ENCODE results near the gene JPT2. TPM values are rescaled to one million over a fixed set of nuclear protein-coding genes. Genes with fewer than 3 reads are reported as not detected.
A peak's percentile ranks its signal among the peaks of the same experiment; 100 is the strongest.

JPT2 gene
- total and polyA plus RNA-seq, 8 donors = 64.8 to 79.5 (median 72.3) TPM

DNA sequence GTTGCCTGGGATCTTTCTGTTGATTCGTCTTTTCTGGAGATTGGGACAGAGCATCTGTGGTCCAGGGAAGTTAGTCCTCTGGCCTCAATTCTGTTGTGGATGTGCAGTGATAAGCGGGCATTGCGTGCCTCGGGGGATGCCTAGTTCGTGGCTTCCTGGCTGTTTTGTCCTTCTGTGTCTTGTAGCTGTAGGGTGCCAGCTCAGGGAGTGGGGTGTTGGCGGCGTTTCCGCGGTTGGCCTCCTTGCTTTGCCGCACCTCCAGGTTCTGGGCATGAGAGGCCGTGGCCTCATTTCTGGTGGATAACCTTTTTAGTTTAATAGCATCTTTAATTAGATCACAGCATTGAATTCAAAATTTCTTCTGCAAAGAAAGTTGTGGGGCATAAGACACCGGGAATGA lies 1.4 kb upstream of the JPT2 start:
- intact Hi-C loops (cut with DNase I) = no loop called here
- H3K27me3 ChIP-seq = no peaks in the 10 kb centered on the region
- ATAC-seq = no peak
- H3K36me3 ChIP-seq = peaks cover 0 to 41% of the 10 kb centered on the region in 2 donors
- H3K4me3 ChIP-seq = no peak overlapping the region
- no peak for DNase-seq
- no peaks in the 10 kb centered on the region for H3K9me3 ChIP-seq
- TF ChIP-seq, protein P1, sequence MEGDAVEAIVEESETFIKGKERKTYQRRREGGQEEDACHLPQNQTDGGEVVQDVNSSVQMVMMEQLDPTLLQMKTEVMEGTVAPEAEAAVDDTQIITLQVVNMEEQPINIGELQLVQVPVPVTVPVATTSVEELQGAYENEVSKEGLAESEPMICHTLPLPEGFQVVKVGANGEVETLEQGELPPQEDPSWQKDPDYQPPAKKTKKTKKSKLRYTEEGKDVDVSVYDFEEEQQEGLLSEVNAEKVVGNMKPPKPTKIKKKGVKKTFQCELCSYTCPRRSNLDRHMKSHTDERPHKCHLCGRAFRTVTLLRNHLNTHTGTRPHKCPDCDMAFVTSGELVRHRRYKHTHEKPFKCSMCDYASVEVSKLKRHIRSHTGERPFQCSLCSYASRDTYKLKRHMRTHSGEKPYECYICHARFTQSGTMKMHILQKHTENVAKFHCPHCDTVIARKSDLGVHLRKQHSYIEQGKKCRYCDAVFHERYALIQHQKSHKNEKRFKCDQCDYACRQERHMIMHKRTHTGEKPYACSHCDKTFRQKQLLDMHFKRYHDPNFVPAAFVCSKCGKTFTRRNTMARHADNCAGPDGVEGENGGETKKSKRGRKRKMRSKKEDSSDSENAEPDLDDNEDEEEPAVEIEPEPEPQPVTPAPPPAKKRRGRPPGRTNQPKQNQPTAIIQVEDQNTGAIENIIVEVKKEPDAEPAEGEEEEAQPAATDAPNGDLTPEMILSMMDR (IDR thresholded peaks at IDR 0.05) = no peak
- no peak overlapping the region for H3K27ac ChIP-seq
- peaks cover 5 to 22% of the 10 kb centered on the region in 2 donors for H3K4me1 ChIP-seq

GRCh38 chr16:1677339-1677738 lies 740 bp upstream of the JPT2 start:
- H3K4me1 ChIP-seq = peaks cover 5 to 22% of the 10 kb centered on the region in 2 donors
- intact Hi-C loops (cut with DNase I) = no loop called here
- H3K4me3 ChIP-seq = peak overlapping the region in 1 of 2 donors; percentile 83
- ATAC-seq (no peak), DNase-seq (no peak)
- TF ChIP-seq, protein P1 (IDR thresholded peaks at IDR 0.05) = no peak
- H3K27ac ChIP-seq = peak overlapping the region; percentile 20 to 69
- H3K36me3 ChIP-seq = peaks cover 0 to 35% of the 10 kb centered on the region in 2 donors
- no peaks in the 10 kb centered on the region for H3K27me3 ChIP-seq
- no peaks in the 10 kb centered on the region for H3K9me3 ChIP-seq

GRCh38 chr16:1678500-1679098 lies 520 bp downstream of the JPT2 start:
- peak in 3 of 4 donors; percentile 9 to 46 (median 17) for DNase-seq
- peak overlapping the region; percentile 33 to 69 for H3K27ac ChIP-seq
- peak; percentile 42 for ATAC-seq
- peak overlapping the region; percentile 58 to 83 for H3K4me3 ChIP-seq
- intact Hi-C loops (cut with DNase I) = no loop called here
- H3K27me3 ChIP-seq = no peaks in the 10 kb centered on the region
- peaks cover 0 to 29% of the 10 kb centered on the region in 2 donors for H3K36me3 ChIP-seq
- no peaks in the 10 kb centered on the region for H3K9me3 ChIP-seq
- H3K4me1 ChIP-seq = peaks cover 5 to 22% of the 10 kb centered on the region in 2 donors
- TF ChIP-seq, protein P1 (IDR thresholded peaks at IDR 0.05) = no peak

GRCh38 chr16:1680361-1680760 lies 2.3 kb downstream of the JPT2 start:
- ATAC-seq (no peak), DNase-seq (no peak)
- peaks cover 0 to 25% of the 10 kb centered on the region in 2 donors for H3K36me3 ChIP-seq
- H3K27ac ChIP-seq = no peak overlapping the region
- intact Hi-C loops (cut with DNase I) = no loop called here
- no peak overlapping the region for H3K4me3 ChIP-seq
- H3K27me3 ChIP-seq = no peaks in the 10 kb centered on the region
- H3K4me1 ChIP-seq = peaks cover 5 to 22% of the 10 kb centered on the region in 2 donors
- TF ChIP-seq, protein P1 (IDR thresholded peaks at IDR 0.05) = no peak
- H3K9me3 ChIP-seq = no peaks in the 10 kb centered on the region

DNA sequence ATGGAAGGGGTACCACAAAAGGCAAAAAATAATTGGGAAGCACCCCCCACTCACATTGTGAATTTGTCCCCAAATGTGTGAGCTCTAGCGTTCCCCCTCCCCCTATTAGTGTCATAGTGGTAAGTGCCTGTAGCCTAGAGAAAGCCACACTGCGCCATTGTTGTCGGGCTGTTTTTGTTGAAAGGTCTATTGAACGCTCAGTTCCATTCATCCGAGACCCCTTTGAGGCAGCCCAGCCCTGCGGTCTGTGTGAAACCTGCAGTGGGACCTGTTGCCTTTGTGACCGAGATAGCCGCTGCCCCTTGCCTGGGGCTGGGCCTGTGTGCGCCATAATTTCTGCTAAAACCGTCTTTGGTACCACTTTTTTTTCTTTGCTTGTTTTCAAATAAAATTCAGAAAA lies 3.0 kb downstream of the JPT2 start:
- intact Hi-C loops (cut with DNase I) = no loop called here
- H3K9me3 ChIP-seq = no peaks in the 10 kb centered on the region
- H3K27me3 ChIP-seq = no peaks in the 10 kb centered on the region
- H3K36me3 ChIP-seq = peaks cover 0 to 25% of the 10 kb centered on the region in 2 donors
- TF ChIP-seq, protein P1 (IDR thresholded peaks at IDR 0.05) = no peak
- ATAC-seq (no peak), DNase-seq (no peak)
- H3K4me1 ChIP-seq = peaks cover 5 to 22% of the 10 kb centered on the region in 2 donors
- H3K27ac ChIP-seq = no peak overlapping the region
- no peak overlapping the region for H3K4me3 ChIP-seq

Measured in left lung (tissue), 10 donors.